ENCODE data around the gene MFGE8. TPM values are rescaled to one million over a fixed set of nuclear protein-coding genes. Genes with fewer than 3 reads are reported as not detected.

The MFGE8 gene
- polyA plus RNA-seq, 2 donors, result 60.3 to 62.3 TPM

- Histone ChIP-seq H3K9me3 (ENCODE audit: control insufficient read depth in 2 of 2, insufficient read depth in 1 of 2, low read depth in 1 of 2, low read length in 1 of 2) (no peaks in the 10 kb centered on the region), H3K4me1 (ENCODE audit: control insufficient read depth in 2 of 2, insufficient read depth in 2 of 2, low read length in 1 of 2) (peaks cover 4 to 11% of the 10 kb centered on the region in 2 donors), H3K27me3 (ENCODE audit: control insufficient read depth in 1 of 2, insufficient read depth in 2 of 2, low read length in 2 of 2) (no peaks in the 10 kb centered on the region), H3K27ac (ENCODE audit: low read depth in 2 of 2, low read length in 1 of 2) (no peak overlapping the region), H3K4me3 (ENCODE audit: low read depth in 1 of 2, low read length in 2 of 2) (no peak overlapping the region), H3K36me3 (ENCODE audit: control insufficient read depth in 2 of 2, insufficient read depth in 2 of 2, low read length in 1 of 2) (peaks cover 0 to 16% of the 10 kb centered on the region in 2 donors)
- 92 to 93% methylated on average over 15 of the region's 15 CpGs for WGBS, 2 donors
Measured at GRCh38 chr15:88901508-88902220, 11.5 kb downstream of the MFGE8 start.

- Histone ChIP-seq H3K4me3 (ENCODE audit: low read depth in 1 of 2, low read length in 2 of 2) (no peak overlapping the region), H3K36me3 (ENCODE audit: control insufficient read depth in 2 of 2, insufficient read depth in 2 of 2, low read length in 1 of 2) (peaks cover 0 to 16% of the 10 kb centered on the region in 2 donors), H3K4me1 (ENCODE audit: control insufficient read depth in 2 of 2, insufficient read depth in 2 of 2, low read length in 1 of 2) (peaks cover 4 to 15% of the 10 kb centered on the region in 2 donors), H3K27me3 (ENCODE audit: control insufficient read depth in 1 of 2, insufficient read depth in 2 of 2, low read length in 2 of 2) (no peaks in the 10 kb centered on the region), H3K27ac (ENCODE audit: low read depth in 2 of 2, low read length in 1 of 2) (no peak overlapping the region), H3K9me3 (ENCODE audit: control insufficient read depth in 2 of 2, insufficient read depth in 1 of 2, low read depth in 1 of 2, low read length in 1 of 2) (no peaks in the 10 kb centered on the region)
- 76 to 85% methylated on average over 5 of the region's 5 CpGs for WGBS, 2 donors
Measured at GRCh38 chr15:88900982-88901418, 12.2 kb downstream of the MFGE8 start.

- Histone ChIP-seq H3K9me3 (ENCODE audit: control insufficient read depth in 2 of 2, insufficient read depth in 1 of 2, low read depth in 1 of 2, low read length in 1 of 2) (no peaks in the 10 kb centered on the region), H3K4me1 (ENCODE audit: control insufficient read depth in 2 of 2, insufficient read depth in 2 of 2, low read length in 1 of 2) (peaks cover 4 to 18% of the 10 kb centered on the region in 2 donors), H3K36me3 (ENCODE audit: control insufficient read depth in 2 of 2, insufficient read depth in 2 of 2, low read length in 1 of 2) (peaks cover 0 to 14% of the 10 kb centered on the region in 2 donors), H3K27me3 (ENCODE audit: control insufficient read depth in 1 of 2, insufficient read depth in 2 of 2, low read length in 2 of 2) (no peaks in the 10 kb centered on the region), H3K4me3 (ENCODE audit: low read depth in 1 of 2, low read length in 2 of 2) (no peak overlapping the region), H3K27ac (ENCODE audit: low read depth in 2 of 2, low read length in 1 of 2) (peak overlapping the region; percentile 16 to 37)
- 87 to 90% methylated on average over 12 of the region's 12 CpGs for WGBS, 2 donors
Measured at GRCh38 chr15:88900309-88900981, 12.7 kb downstream of the MFGE8 start.

- no peaks in the 10 kb centered on the region for H3K9me3 ChIP-seq (ENCODE audit: control insufficient read depth in 2 of 2, insufficient read depth in 1 of 2, low read depth in 1 of 2, low read length in 1 of 2)
- WGBS, 2 donors, result 87 to 90% methylated on average over 9 of the region's 9 CpGs
- no peak overlapping the region for H3K27ac ChIP-seq (ENCODE audit: low read depth in 2 of 2, low read length in 1 of 2)
- peaks cover 0 to 14% of the 10 kb centered on the region in 2 donors for H3K36me3 ChIP-seq (ENCODE audit: control insufficient read depth in 2 of 2, insufficient read depth in 2 of 2, low read length in 1 of 2)
- H3K27me3 ChIP-seq (ENCODE audit: control insufficient read depth in 1 of 2, insufficient read depth in 2 of 2, low read length in 2 of 2), result no peaks in the 10 kb centered on the region
- H3K4me1 ChIP-seq (ENCODE audit: control insufficient read depth in 2 of 2, insufficient read depth in 2 of 2, low read length in 1 of 2), result peaks cover 12 to 25% of the 10 kb centered on the region in 2 donors
- H3K4me3 ChIP-seq (ENCODE audit: low read depth in 1 of 2, low read length in 2 of 2), result no peak overlapping the region
Measured at GRCh38 chr15:88899251-88899650, 13.9 kb downstream of the MFGE8 start.

GRCh38 chr15:88898736-88899135, 14.4 kb downstream of the MFGE8 start:
- Histone ChIP-seq H3K27me3 (ENCODE audit: control insufficient read depth in 1 of 2, insufficient read depth in 2 of 2, low read length in 2 of 2) (no peaks in the 10 kb centered on the region), H3K36me3 (ENCODE audit: control insufficient read depth in 2 of 2, insufficient read depth in 2 of 2, low read length in 1 of 2) (peaks cover 0 to 11% of the 10 kb centered on the region in 2 donors), H3K27ac (ENCODE audit: low read depth in 2 of 2, low read length in 1 of 2) (no peak overlapping the region), H3K4me1 (ENCODE audit: control insufficient read depth in 2 of 2, insufficient read depth in 2 of 2, low read length in 1 of 2) (peaks cover 12 to 27% of the 10 kb centered on the region in 2 donors), H3K9me3 (ENCODE audit: control insufficient read depth in 2 of 2, insufficient read depth in 1 of 2, low read depth in 1 of 2, low read length in 1 of 2) (no peaks in the 10 kb centered on the region), H3K4me3 (ENCODE audit: low read depth in 1 of 2, low read length in 2 of 2) (no peak overlapping the region)
- WGBS, 2 donors, result 90 to 92% methylated on average over 15 of the region's 15 CpGs

GRCh38 chr15:88897456-88898194, 15.6 kb downstream of the MFGE8 start:
- H3K4me1 ChIP-seq (ENCODE audit: control insufficient read depth in 2 of 2, insufficient read depth in 2 of 2, low read length in 1 of 2), result peaks cover 14 to 27% of the 10 kb centered on the region in 2 donors
- H3K36me3 ChIP-seq (ENCODE audit: control insufficient read depth in 2 of 2, insufficient read depth in 2 of 2, low read length in 1 of 2), result peaks cover 0 to 10% of the 10 kb centered on the region in 2 donors
- 20 to 27% methylated on average over 12 of the region's 12 CpGs for WGBS, 2 donors
- no peaks in the 10 kb centered on the region for H3K9me3 ChIP-seq (ENCODE audit: control insufficient read depth in 2 of 2, insufficient read depth in 1 of 2, low read depth in 1 of 2, low read length in 1 of 2)
- no peak overlapping the region for H3K4me3 ChIP-seq (ENCODE audit: low read depth in 1 of 2, low read length in 2 of 2)
- no peaks in the 10 kb centered on the region for H3K27me3 ChIP-seq (ENCODE audit: control insufficient read depth in 1 of 2, insufficient read depth in 2 of 2, low read length in 2 of 2)
- peak overlapping the region in 1 of 2 donors; percentile 69 for H3K27ac ChIP-seq (ENCODE audit: low read depth in 2 of 2, low read length in 1 of 2)

- Histone ChIP-seq H3K27ac (ENCODE audit: low read depth in 2 of 2, low read length in 1 of 2) (peak overlapping the region in 1 of 2 donors; percentile 69), H3K36me3 (ENCODE audit: control insufficient read depth in 2 of 2, insufficient read depth in 2 of 2, low read length in 1 of 2) (peaks cover 0 to 7% of the 10 kb centered on the region in 2 donors), H3K4me3 (ENCODE audit: low read depth in 1 of 2, low read length in 2 of 2) (no peak overlapping the region), H3K9me3 (ENCODE audit: control insufficient read depth in 2 of 2, insufficient read depth in 1 of 2, low read depth in 1 of 2, low read length in 1 of 2) (no peaks in the 10 kb centered on the region), H3K27me3 (ENCODE audit: control insufficient read depth in 1 of 2, insufficient read depth in 2 of 2, low read length in 2 of 2) (no peaks in the 10 kb centered on the region), H3K4me1 (ENCODE audit: control insufficient read depth in 2 of 2, insufficient read depth in 2 of 2, low read length in 1 of 2) (peaks cover 15 to 27% of the 10 kb centered on the region in 2 donors)
- 15 to 26% methylated on average over 8 of the region's 8 CpGs for WGBS, 2 donors
Measured at GRCh38 chr15:88897142-88897455, 16.1 kb downstream of the MFGE8 start.

GRCh38 chr15:88896333-88897033, 16.7 kb downstream of the MFGE8 start:
- Histone ChIP-seq H3K36me3 (ENCODE audit: control insufficient read depth in 2 of 2, insufficient read depth in 2 of 2, low read length in 1 of 2) (peaks cover 0 to 4% of the 10 kb centered on the region in 2 donors), H3K4me3 (ENCODE audit: low read depth in 1 of 2, low read length in 2 of 2) (no peak overlapping the region), H3K9me3 (ENCODE audit: control insufficient read depth in 2 of 2, insufficient read depth in 1 of 2, low read depth in 1 of 2, low read length in 1 of 2) (no peaks in the 10 kb centered on the region), H3K27ac (ENCODE audit: low read depth in 2 of 2, low read length in 1 of 2) (peak overlapping the region in 1 of 2 donors; percentile 69), H3K27me3 (ENCODE audit: control insufficient read depth in 1 of 2, insufficient read depth in 2 of 2, low read length in 2 of 2) (no peaks in the 10 kb centered on the region), H3K4me1 (ENCODE audit: control insufficient read depth in 2 of 2, insufficient read depth in 2 of 2, low read length in 1 of 2) (peaks cover 15 to 27% of the 10 kb centered on the region in 2 donors)
- WGBS, 2 donors, result 66 to 83% methylated on average over 8 of the region's 8 CpGs

Measured in esophagus (tissue), 2 donors.